KOPT-K1 (cell line): ENCODE results near the gene CSF1.
"Not testable (repeated sequence)": the region's sequence is repeated elsewhere in the genome, so short reads cannot be mapped to it uniquely, and the experiment has no call there.

ENCODE experiments used
- H3K27ac ChIP-seq: fragments of 200-600 bp; sonication (generic); 2 replicates; pipeline ENCODE4 v1.5.1; 2016; ENCODE audit warnings: antibody characterized with exemption, mild to moderate bottlenecking, low read depth, low read length; ENCODE audit not compliant: poor library complexity, severe bottlenecking
- H3K36me3 ChIP-seq: fragments of 200-600 bp; sonication (generic); 2 replicates; pipeline ENCODE4 v1.5.1; 2017; ENCODE audit warnings: antibody characterized with exemption, mild to moderate bottlenecking, low read length, moderate library complexity; ENCODE audit not compliant: insufficient read depth
- H3K9me3 ChIP-seq: fragments of 200-600 bp; sonication (generic); 2 replicates; pipeline ENCODE4 v1.5.1; 2017; ENCODE audit warnings: antibody characterized with exemption, low read length, mild to moderate bottlenecking; ENCODE audit not compliant: insufficient read depth, poor library complexity, severe bottlenecking

CSF1 gene

GRCh38 chr1:109919303-109919702, 8.7 kb downstream of the CSF1 start:
- no peaks in the 10 kb centered on the region for H3K9me3 ChIP-seq
- no peak overlapping the region for H3K27ac ChIP-seq
- H3K36me3 ChIP-seq, result no peaks in the 10 kb centered on the region

- not testable (repeated sequence) for H3K36me3 ChIP-seq, H3K9me3 ChIP-seq, H3K27ac ChIP-seq
These were observed 9.7 kb downstream of the CSF1 start for GRCh38 chr1:109920391-109920790.

GRCh38 chr1:109922326-109922725, 11.7 kb downstream of the CSF1 start:
- Histone ChIP-seq H3K27ac (no peak overlapping the region), H3K36me3 (no peaks in the 10 kb centered on the region), H3K9me3 (no peaks in the 10 kb centered on the region)

GRCh38 chr1:109923131-109923945, 12.7 kb downstream of the CSF1 start:
- H3K27ac ChIP-seq, result no peak overlapping the region
- H3K36me3 ChIP-seq, result no peaks in the 10 kb centered on the region
- H3K9me3 ChIP-seq, result no peaks in the 10 kb centered on the region

- Histone ChIP-seq H3K36me3 (no peaks in the 10 kb centered on the region), H3K9me3 (no peaks in the 10 kb centered on the region), H3K27ac (no peak overlapping the region)
These were observed 13.3 kb downstream of the CSF1 start for GRCh38 chr1:109923946-109924275.

GRCh38 chr1:109924316-109924715, 13.7 kb downstream of the CSF1 start:
- Histone ChIP-seq H3K9me3 (no peaks in the 10 kb centered on the region), H3K27ac (no peak overlapping the region), H3K36me3 (no peaks in the 10 kb centered on the region)

GRCh38 chr1:109925159-109925990, 14.7 kb downstream of the CSF1 start:
- no peak overlapping the region for H3K27ac ChIP-seq
- no peaks in the 10 kb centered on the region for H3K9me3 ChIP-seq
- no peaks in the 10 kb centered on the region for H3K36me3 ChIP-seq

GRCh38 chr1:109926662-109927300, 16.1 kb downstream of the CSF1 start:
- H3K27ac ChIP-seq, result no peak overlapping the region
- no peaks in the 10 kb centered on the region for H3K36me3 ChIP-seq
- no peaks in the 10 kb centered on the region for H3K9me3 ChIP-seq

- Histone ChIP-seq H3K27ac (no peak overlapping the region), H3K36me3 (no peaks in the 10 kb centered on the region), H3K9me3 (no peaks in the 10 kb centered on the region)
These were observed 16.7 kb downstream of the CSF1 start for GRCh38 chr1:109927356-109927755.

GRCh38 chr1:109927911-109928321, 17.3 kb downstream of the CSF1 start:
- Histone ChIP-seq H3K36me3 (no peaks in the 10 kb centered on the region), H3K9me3 (no peaks in the 10 kb centered on the region), H3K27ac (no peak overlapping the region)

- Histone ChIP-seq H3K27ac (no peak overlapping the region), H3K9me3 (no peaks in the 10 kb centered on the region), H3K36me3 (no peaks in the 10 kb centered on the region)
These were observed 18.0 kb downstream of the CSF1 start for GRCh38 chr1:109928591-109929111.

- H3K27ac ChIP-seq, result no peak overlapping the region
- no peaks in the 10 kb centered on the region for H3K36me3 ChIP-seq
- no peaks in the 10 kb centered on the region for H3K9me3 ChIP-seq
These were observed 18.5 kb downstream of the CSF1 start for GRCh38 chr1:109929170-109929569.

- Histone ChIP-seq H3K36me3 (no peaks in the 10 kb centered on the region), H3K9me3 (no peaks in the 10 kb centered on the region), H3K27ac (no peak overlapping the region)
These were observed 19.1 kb downstream of the CSF1 start for GRCh38 chr1:109929588-109930251.

- Histone ChIP-seq H3K36me3 (no peaks in the 10 kb centered on the region), H3K27ac (no peak overlapping the region), H3K9me3 (no peaks in the 10 kb centered on the region)
These were observed 19.8 kb downstream of the CSF1 start for GRCh38 chr1:109930252-109930993.
